SK-N-SH treated with all-trans-retinoic acid at 6 μM for 48 hours (cell line): ENCODE results near the gene MDFIC.

ENCODE experiments used
- ATAC-seq: fragments of 200-7000 bp; cut with Tn5 transposase; 3 replicates; pipeline ENCODE4 v1.9.1; 2020; ENCODE audit warnings: mild to moderate bottlenecking, moderate library complexity
- ARNTL ChIP-seq: fragments of 450-650 bp; formaldehyde crosslinking; IDR thresholded peaks from 2 replicates; pipeline ENCODE4 v1.5.0; 2020; ENCODE audit warnings: low read depth, mild to moderate bottlenecking, moderate library complexity, borderline replicate concordance
- BACH2 ChIP-seq: fragments of 250-450 bp; sonication (Bioruptor Pico); IDR thresholded peaks from 2 replicates; pipeline ENCODE4 v1.9.0; 2021; ENCODE audit warnings: mild to moderate bottlenecking, borderline replicate concordance
- CSDC2 ChIP-seq: fragments of 250-450 bp; sonication (Bioruptor Pico); IDR thresholded peaks from 2 replicates; pipeline ENCODE4 v1.5.0; 2020; ENCODE audit warnings: mild to moderate bottlenecking, moderate library complexity
- ESRRG ChIP-seq: fragments of 250-450 bp; sonication (Bioruptor Pico); IDR thresholded peaks from 2 replicates; pipeline ENCODE4 v1.6.1; 2021; ENCODE audit warnings: mild to moderate bottlenecking
- GLIS3 ChIP-seq: fragments of 250-450 bp; sonication (Bioruptor Pico); IDR thresholded peaks from 2 replicates; pipeline ENCODE4 v1.5.0; 2020; ENCODE audit warnings: mild to moderate bottlenecking, moderate library complexity
- ISL1 ChIP-seq: fragments of 250-450 bp; sonication (Bioruptor Pico); IDR thresholded peaks from 2 replicates; pipeline ENCODE4 v2.1.2; 2022; ENCODE audit warnings: mild to moderate bottlenecking, moderate library complexity
- OSR1 ChIP-seq: fragments of 250-450 bp; sonication (Bioruptor Pico); IDR thresholded peaks from 2 replicates; pipeline ENCODE4 v1.8.0; 2022; ENCODE audit warnings: moderate library complexity, mild to moderate bottlenecking, inconsistent platforms
- PPARA ChIP-seq: fragments of 250-450 bp; sonication (Bioruptor Pico); IDR thresholded peaks from 2 replicates; pipeline ENCODE4 v1.5.0; 2020; ENCODE audit warnings: mild to moderate bottlenecking, borderline replicate concordance
- RARB ChIP-seq: fragments of 250-450 bp; sonication (Bioruptor Pico); IDR thresholded peaks from 2 replicates; pipeline ENCODE4 v1.8.0; 2021; ENCODE audit warnings: mild to moderate bottlenecking, moderate library complexity
- SNAI2 ChIP-seq: fragments of 250-450 bp; sonication (Bioruptor Pico); IDR thresholded peaks from 2 replicates; pipeline ENCODE4 v1.5.0; 2020; ENCODE audit warnings: mild to moderate bottlenecking, moderate library complexity
- TCF4 ChIP-seq: fragments of 250-450 bp; sonication (Bioruptor Pico); IDR thresholded peaks from 2 replicates; pipeline ENCODE4 v1.8.0; 2021; ENCODE audit warnings: mild to moderate bottlenecking, moderate library complexity, borderline replicate concordance
- TOX ChIP-seq: fragments of 250-450 bp; sonication (Bioruptor Pico); IDR thresholded peaks from 2 replicates; pipeline ENCODE4 v1.8.0; 2021; ENCODE audit warnings: mild to moderate bottlenecking, moderate library complexity, borderline replicate concordance
- ZC3H10 ChIP-seq: fragments of 250-450 bp; sonication (Bioruptor Pico); IDR thresholded peaks from 2 replicates; pipeline ENCODE4 v1.5.1; 2021; ENCODE audit warnings: mild to moderate bottlenecking, moderate library complexity
- ZFP3 ChIP-seq: fragments of 250-450 bp; sonication (Bioruptor Pico); IDR thresholded peaks from 2 replicates; pipeline ENCODE4 v1.5.0; 2020; ENCODE audit warnings: mild to moderate bottlenecking, moderate library complexity
- ZFP30 ChIP-seq: fragments of 450-650 bp; formaldehyde crosslinking; IDR thresholded peaks from 2 replicates; pipeline ENCODE4 v1.5.0; 2022; ENCODE audit warnings: mild to moderate bottlenecking, moderate library complexity
- ZNF565 ChIP-seq: fragments of 450-650 bp; formaldehyde crosslinking; conservative IDR thresholded peaks from 2 replicates; pipeline ENCODE4 v1.5.0; 2020; ENCODE audit warnings: low read depth, mild to moderate bottlenecking, moderate library complexity
- ZNF70 ChIP-seq: fragments of 450-650 bp; formaldehyde crosslinking; IDR thresholded peaks from 2 replicates; pipeline ENCODE4 v1.5.0; 2020; ENCODE audit warnings: mild to moderate bottlenecking, moderate library complexity
- ZNF8 ChIP-seq: fragments of 450-650 bp; formaldehyde crosslinking; IDR thresholded peaks from 2 replicates; pipeline ENCODE4 v1.5.0; 2020; ENCODE audit warnings: mild to moderate bottlenecking, moderate library complexity
- TF ChIP-seq, protein P1 (sequence below): fragments of 250-450 bp; sonication (Bioruptor Pico); IDR thresholded peaks from 2 replicates; pipeline ENCODE4 v1.8.0; 2021; ENCODE audit warnings: low read depth, mild to moderate bottlenecking, moderate library complexity, borderline replicate concordance
- TF ChIP-seq, protein P2 (sequence below): fragments of 250-450 bp; sonication (Bioruptor Pico); IDR thresholded peaks from 2 replicates; pipeline ENCODE4 v1.5.1; 2020; ENCODE audit warnings: low read depth, mild to moderate bottlenecking, moderate library complexity
- TF ChIP-seq, protein P3 (sequence below): fragments of 250-450 bp; sonication (Bioruptor Pico); IDR thresholded peaks from 2 replicates; pipeline ENCODE4 v1.5.1; 2021; ENCODE audit warnings: mild to moderate bottlenecking, moderate library complexity
- TF ChIP-seq, protein P4 (sequence below): fragments of 250-450 bp; sonication (Bioruptor Pico); IDR thresholded peaks from 2 replicates; pipeline ENCODE4 v1.5.0; 2020; ENCODE audit warnings: mild to moderate bottlenecking, moderate library complexity
- TF ChIP-seq, protein P5 (sequence below): fragments of 250-450 bp; sonication (Bioruptor Pico); IDR thresholded peaks from 2 replicates; pipeline ENCODE4 v1.8.0; 2020; ENCODE audit warnings: mild to moderate bottlenecking, moderate library complexity, borderline replicate concordance

The MDFIC gene

DNA sequence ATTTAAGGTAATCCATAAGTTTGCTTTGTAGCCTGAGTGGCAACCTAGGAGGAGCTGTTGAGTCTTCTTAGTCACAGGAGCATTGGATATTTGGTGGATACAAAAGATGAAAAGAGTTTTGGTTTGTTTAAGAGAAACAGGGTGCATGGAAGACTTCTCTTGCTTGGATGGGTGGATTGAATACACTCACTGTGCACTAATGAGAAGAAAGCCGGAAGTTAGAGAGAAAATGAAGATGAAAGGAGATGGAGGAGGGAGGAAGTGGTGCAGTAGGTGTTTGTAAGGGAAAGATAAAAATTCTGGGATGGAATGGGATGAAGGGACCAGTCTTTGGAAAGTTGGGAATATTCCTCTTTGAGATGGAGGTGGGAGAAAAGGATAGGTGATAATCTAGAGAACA lies 7.7 kb downstream of the MDFIC start:
- ATAC-seq: no peak
- no peak for TF ChIP-seq ZC3H10
- TF ChIP-seq ZNF70 (CRISPR knock-in tag): no peak
- no peak for TF ChIP-seq TCF4 (CRISPR knock-in tag)
- TF ChIP-seq ZFP3 (CRISPR knock-in tag): no peak
- no peak for TF ChIP-seq ISL1 (CRISPR knock-in tag)
- no peak for TF ChIP-seq BACH2 (CRISPR knock-in tag)
- no peak for TF ChIP-seq ZNF8
- TF ChIP-seq ESRRG (CRISPR knock-in tag): no peak
- TF ChIP-seq, protein P1, sequence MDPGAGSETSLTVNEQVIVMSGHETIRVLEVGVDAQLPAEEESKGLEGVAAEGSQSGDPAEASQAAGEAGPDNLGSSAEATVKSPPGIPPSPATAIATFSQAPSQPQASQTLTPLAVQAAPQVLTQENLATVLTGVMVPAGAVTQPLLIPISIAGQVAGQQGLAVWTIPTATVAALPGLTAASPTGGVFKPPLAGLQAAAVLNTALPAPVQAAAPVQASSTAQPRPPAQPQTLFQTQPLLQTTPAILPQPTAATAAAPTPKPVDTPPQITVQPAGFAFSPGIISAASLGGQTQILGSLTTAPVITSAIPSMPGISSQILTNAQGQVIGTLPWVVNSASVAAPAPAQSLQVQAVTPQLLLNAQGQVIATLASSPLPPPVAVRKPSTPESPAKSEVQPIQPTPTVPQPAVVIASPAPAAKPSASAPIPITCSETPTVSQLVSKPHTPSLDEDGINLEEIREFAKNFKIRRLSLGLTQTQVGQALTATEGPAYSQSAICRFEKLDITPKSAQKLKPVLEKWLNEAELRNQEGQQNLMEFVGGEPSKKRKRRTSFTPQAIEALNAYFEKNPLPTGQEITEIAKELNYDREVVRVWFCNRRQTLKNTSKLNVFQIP: no peak
- no peak for TF ChIP-seq CSDC2
- no peak for TF ChIP-seq RARB (CRISPR knock-in tag)
- no peak for TF ChIP-seq SNAI2 (CRISPR knock-in tag)
- no peak for TF ChIP-seq OSR1 (CRISPR knock-in tag)
- TF ChIP-seq, protein P2, sequence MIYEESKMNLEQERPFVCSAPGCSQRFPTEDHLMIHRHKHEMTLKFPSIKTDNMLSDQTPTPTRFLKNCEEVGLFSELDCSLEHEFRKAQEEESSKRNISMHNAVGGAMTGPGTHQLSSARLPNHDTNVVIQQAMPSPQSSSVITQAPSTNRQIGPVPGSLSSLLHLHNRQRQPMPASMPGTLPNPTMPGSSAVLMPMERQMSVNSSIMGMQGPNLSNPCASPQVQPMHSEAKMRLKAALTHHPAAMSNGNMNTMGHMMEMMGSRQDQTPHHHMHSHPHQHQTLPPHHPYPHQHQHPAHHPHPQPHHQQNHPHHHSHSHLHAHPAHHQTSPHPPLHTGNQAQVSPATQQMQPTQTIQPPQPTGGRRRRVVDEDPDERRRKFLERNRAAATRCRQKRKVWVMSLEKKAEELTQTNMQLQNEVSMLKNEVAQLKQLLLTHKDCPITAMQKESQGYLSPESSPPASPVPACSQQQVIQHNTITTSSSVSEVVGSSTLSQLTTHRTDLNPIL: no peak
- no peak for TF ChIP-seq ZFP30 (CRISPR knock-in tag)
- TF ChIP-seq ARNTL: no peak
- TF ChIP-seq, protein P3, sequence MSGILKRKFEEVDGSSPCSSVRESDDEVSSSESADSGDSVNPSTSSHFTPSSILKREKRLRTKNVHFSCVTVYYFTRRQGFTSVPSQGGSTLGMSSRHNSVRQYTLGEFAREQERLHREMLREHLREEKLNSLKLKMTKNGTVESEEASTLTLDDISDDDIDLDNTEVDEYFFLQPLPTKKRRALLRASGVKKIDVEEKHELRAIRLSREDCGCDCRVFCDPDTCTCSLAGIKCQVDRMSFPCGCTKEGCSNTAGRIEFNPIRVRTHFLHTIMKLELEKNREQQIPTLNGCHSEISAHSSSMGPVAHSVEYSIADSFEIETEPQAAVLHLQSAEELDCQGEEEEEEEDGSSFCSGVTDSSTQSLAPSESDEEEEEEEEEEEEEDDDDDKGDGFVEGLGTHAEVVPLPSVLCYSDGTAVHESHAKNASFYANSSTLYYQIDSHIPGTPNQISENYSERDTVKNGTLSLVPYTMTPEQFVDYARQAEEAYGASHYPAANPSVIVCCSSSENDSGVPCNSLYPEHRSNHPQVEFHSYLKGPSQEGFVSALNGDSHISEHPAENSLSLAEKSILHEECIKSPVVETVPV (CRISPR knock-in tag): no peak
- TF ChIP-seq PPARA (CRISPR knock-in tag): no peak
- no peak for TF ChIP-seq TOX
- TF ChIP-seq, protein P4, sequence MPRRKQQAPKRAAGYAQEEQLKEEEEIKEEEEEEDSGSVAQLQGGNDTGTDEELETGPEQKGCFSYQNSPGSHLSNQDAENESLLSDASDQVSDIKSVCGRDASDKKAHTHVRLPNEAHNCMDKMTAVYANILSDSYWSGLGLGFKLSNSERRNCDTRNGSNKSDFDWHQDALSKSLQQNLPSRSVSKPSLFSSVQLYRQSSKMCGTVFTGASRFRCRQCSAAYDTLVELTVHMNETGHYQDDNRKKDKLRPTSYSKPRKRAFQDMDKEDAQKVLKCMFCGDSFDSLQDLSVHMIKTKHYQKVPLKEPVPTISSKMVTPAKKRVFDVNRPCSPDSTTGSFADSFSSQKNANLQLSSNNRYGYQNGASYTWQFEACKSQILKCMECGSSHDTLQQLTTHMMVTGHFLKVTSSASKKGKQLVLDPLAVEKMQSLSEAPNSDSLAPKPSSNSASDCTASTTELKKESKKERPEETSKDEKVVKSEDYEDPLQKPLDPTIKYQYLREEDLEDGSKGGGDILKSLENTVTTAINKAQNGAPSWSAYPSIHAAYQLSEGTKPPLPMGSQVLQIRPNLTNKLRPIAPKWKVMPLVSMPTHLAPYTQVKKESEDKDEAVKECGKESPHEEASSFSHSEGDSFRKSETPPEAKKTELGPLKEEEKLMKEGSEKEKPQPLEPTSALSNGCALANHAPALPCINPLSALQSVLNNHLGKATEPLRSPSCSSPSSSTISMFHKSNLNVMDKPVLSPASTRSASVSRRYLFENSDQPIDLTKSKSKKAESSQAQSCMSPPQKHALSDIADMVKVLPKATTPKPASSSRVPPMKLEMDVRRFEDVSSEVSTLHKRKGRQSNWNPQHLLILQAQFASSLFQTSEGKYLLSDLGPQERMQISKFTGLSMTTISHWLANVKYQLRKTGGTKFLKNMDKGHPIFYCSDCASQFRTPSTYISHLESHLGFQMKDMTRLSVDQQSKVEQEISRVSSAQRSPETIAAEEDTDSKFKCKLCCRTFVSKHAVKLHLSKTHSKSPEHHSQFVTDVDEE (CRISPR knock-in tag): no peak

DNA sequence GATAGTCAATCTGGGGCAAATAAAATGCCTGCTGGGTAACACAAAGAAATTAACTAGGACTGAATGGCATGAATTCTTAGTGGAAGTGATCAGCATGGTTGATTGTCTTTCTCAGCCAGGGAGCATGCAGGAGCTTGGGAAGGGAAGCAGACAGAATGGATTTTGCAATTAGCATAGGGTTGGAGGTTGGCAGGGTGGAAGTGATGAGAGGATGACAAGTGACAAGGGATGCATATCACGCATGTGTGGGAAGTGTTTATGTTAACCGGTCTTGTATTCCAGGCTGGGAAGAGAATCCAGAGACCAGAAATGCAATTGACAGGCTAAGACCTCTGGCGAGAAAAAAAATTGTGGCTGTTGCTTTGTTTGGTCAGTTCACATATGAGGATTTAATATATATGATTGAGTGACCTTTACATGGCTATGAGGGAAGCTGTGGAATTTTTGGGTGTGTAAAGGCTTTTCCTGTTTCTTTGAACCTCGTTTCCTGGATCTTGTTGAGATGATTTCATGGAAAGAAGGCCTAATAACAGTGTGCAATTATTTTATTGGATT lies 8.3 kb downstream of the MDFIC start:
- no peak for ATAC-seq
- TF ChIP-seq ESRRG (CRISPR knock-in tag) (no peak), BACH2 (CRISPR knock-in tag) (no peak), TOX (no peak), ZFP30 (CRISPR knock-in tag) (no peak), OSR1 (CRISPR knock-in tag) (no peak), ISL1 (CRISPR knock-in tag) (no peak), GLIS3 (CRISPR knock-in tag) (no peak), CSDC2 (no peak), ZFP3 (CRISPR knock-in tag) (no peak), ZNF565 (CRISPR knock-in tag) (no peak), SNAI2 (CRISPR knock-in tag) (no peak), PPARA (CRISPR knock-in tag) (no peak), ZNF8 (no peak), ARNTL (no peak)
- TF ChIP-seq, protein P5, sequence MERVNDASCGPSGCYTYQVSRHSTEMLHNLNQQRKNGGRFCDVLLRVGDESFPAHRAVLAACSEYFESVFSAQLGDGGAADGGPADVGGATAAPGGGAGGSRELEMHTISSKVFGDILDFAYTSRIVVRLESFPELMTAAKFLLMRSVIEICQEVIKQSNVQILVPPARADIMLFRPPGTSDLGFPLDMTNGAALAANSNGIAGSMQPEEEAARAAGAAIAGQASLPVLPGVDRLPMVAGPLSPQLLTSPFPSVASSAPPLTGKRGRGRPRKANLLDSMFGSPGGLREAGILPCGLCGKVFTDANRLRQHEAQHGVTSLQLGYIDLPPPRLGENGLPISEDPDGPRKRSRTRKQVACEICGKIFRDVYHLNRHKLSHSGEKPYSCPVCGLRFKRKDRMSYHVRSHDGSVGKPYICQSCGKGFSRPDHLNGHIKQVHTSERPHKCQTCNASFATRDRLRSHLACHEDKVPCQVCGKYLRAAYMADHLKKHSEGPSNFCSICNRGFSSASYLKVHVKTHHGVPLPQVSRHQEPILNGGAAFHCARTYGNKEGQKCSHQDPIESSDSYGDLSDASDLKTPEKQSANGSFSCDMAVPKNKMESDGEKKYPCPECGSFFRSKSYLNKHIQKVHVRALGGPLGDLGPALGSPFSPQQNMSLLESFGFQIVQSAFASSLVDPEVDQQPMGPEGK (CRISPR knock-in tag): no peak
- TF ChIP-seq, protein P1: no peak
- TF ChIP-seq, protein P4 (CRISPR knock-in tag): no peak
